WI38 (cell line): ENCODE results near the gene HSPA4.

Source experiments
- H3K4me3 ChIP-seq: 2 replicates; pipeline ENCODE4 v1.5.1; 2011; ENCODE audit warnings: low read depth, mild to moderate bottlenecking, control low read depth, low read length
- CTCF ChIP-seq: IDR thresholded peaks from 2 replicates; pipeline ENCODE4 v1.5.1; 2012; ENCODE audit warnings: low read depth, mild to moderate bottlenecking, control low read depth, low read length

Gene HSPA4

GRCh38 chr5:133108481-133108921, 56.7 kb downstream of the HSPA4 start:
- TF ChIP-seq CTCF = no peak
- no peak overlapping the region for H3K4me3 ChIP-seq

- no peak for TF ChIP-seq CTCF
- no peak overlapping the region for H3K4me3 ChIP-seq
Observed at GRCh38 chr5:133109655-133110483, 58.1 kb downstream of the HSPA4 start.

GRCh38 chr5:133110709-133111108, 58.9 kb downstream of the HSPA4 start:
- no peak overlapping the region for H3K4me3 ChIP-seq
- TF ChIP-seq CTCF = no peak

- no peak overlapping the region for H3K4me3 ChIP-seq
- TF ChIP-seq CTCF = peak; percentile 89
Observed at GRCh38 chr5:133111299-133111698, 59.5 kb downstream of the HSPA4 start.

GRCh38 chr5:133112026-133112660, 60.3 kb downstream of the HSPA4 start:
- TF ChIP-seq CTCF = no peak
- no peak overlapping the region for H3K4me3 ChIP-seq

- no peak overlapping the region for H3K4me3 ChIP-seq
- TF ChIP-seq CTCF = no peak
Observed at GRCh38 chr5:133113331-133114061, 61.7 kb downstream of the HSPA4 start.
